Osteoblast (primary cell): ENCODE data around the gene FAM210B. TPM values are rescaled to one million over a fixed set of nuclear protein-coding genes. Genes with fewer than 3 reads are reported as not detected.
A peak's percentile ranks its signal among the peaks of the same experiment; 100 is the strongest.

Source experiments
- DNase-seq: peaks from one replicate; pipeline ENCODE4 v3.0.0; 2011; ENCODE audit warnings: low spot score, mixed read lengths; ENCODE audit not compliant: insufficient read length; ENCODE audit errors: missing footprints
- H2AFZ ChIP-seq: 2 replicates; pipeline ENCODE4 v1.6.0; 2011; ENCODE audit warnings: mild to moderate bottlenecking, low read length
- H3K27ac ChIP-seq: 2 replicates; pipeline ENCODE4 v1.5.1; 2011; ENCODE audit warnings: mild to moderate bottlenecking, low read depth, low read length, moderate library complexity
- H3K27me3 ChIP-seq: 2 replicates; pipeline ENCODE4 v1.6.0; 2012; ENCODE audit warnings: mild to moderate bottlenecking, control low read depth, inconsistent platforms, low read length, moderate library complexity; ENCODE audit not compliant: insufficient read depth
- H3K36me3 ChIP-seq: 2 replicates; pipeline ENCODE4 v1.5.1; 2011; ENCODE audit warnings: mild to moderate bottlenecking, low read length, control low read depth, moderate library complexity; ENCODE audit not compliant: insufficient read depth
- H3K4me1 ChIP-seq: 2 replicates; pipeline ENCODE4 v1.5.1; 2011; ENCODE audit warnings: mild to moderate bottlenecking, low read length, control low read depth, moderate library complexity; ENCODE audit not compliant: insufficient read depth
- H3K4me2 ChIP-seq: 2 replicates; pipeline ENCODE4 v1.6.0; 2011; ENCODE audit warnings: mild to moderate bottlenecking, low read length; ENCODE audit not compliant: insufficient read depth
- H3K4me3 ChIP-seq: fragments of 200-600 bp; sonication (generic); 3 replicates; pipeline ENCODE4 v1.5.1; 2012; ENCODE audit warnings: mild to moderate bottlenecking, low read length, inconsistent platforms; ENCODE audit not compliant: insufficient read depth
- H3K79me2 ChIP-seq: 2 replicates; pipeline ENCODE4 v1.6.0; 2012; ENCODE audit warnings: mild to moderate bottlenecking, low read length, control low read depth, inconsistent platforms; ENCODE audit not compliant: insufficient read depth
- H3K9me3 ChIP-seq: 2 replicates; pipeline ENCODE4 v1.5.1; 2011; ENCODE audit warnings: low read depth, low read length, control low read depth
- H4K20me1 ChIP-seq: 2 replicates; pipeline ENCODE4 v1.6.0; 2012; ENCODE audit warnings: mild to moderate bottlenecking, low read length, control low read depth; ENCODE audit not compliant: insufficient read depth
- CTCF ChIP-seq: IDR thresholded peaks from 2 replicates; pipeline ENCODE4 v1.5.1; 2011; ENCODE audit warnings: mild to moderate bottlenecking, low read depth, low read length, moderate library complexity; ENCODE audit errors: extremely low read depth
- total RNA-seq: library from RNA; depleted of rRNA; stranded (reverse); fragments of >200 nt; gene quantifications from 2 replicates; pipeline ENCODE4 v1.2.3, GENCODE V29; 2012

The FAM210B gene
- total RNA-seq, 1 donor = 69.5 TPM

DNA sequence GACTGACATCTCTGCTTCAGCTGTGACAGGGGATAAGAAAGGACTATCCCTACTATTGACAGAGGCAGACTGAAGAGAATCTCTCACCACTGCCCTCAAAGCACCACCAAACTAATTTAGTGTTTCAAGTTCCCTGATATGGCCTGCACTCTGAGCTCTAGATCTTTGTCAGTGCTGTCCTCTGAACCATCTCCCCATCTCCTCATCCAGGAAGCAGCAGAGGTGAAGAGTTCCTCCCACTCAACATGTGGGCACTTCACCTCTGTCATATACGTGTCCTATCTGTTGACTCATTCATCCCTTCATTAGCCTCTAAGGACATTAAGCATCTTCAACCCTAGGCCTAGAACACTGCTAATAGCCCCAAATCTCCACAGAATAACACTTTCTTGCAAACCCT is 14.1 kb downstream of the FAM210B start:
- DNase-seq = no peak
- Histone ChIP-seq H3K9me3 (no peaks in the 10 kb centered on the region), H3K4me1 (peaks cover 4% of the 10 kb centered on the region), H3K27ac (peak overlapping the region; percentile 39), H3K79me2 (peaks cover 49% of the 10 kb centered on the region), H3K4me3 (no peak overlapping the region), H4K20me1 (no peaks in the 10 kb centered on the region), H3K4me2 (no peak overlapping the region), H2AFZ (no peak overlapping the region), H3K36me3 (peaks cover 30% of the 10 kb centered on the region), H3K27me3 (no peaks in the 10 kb centered on the region)
- TF ChIP-seq CTCF = no peak

GRCh38 chr20:56373942-56374341 is 15.2 kb downstream of the FAM210B start:
- peaks cover 35% of the 10 kb centered on the region for H3K36me3 ChIP-seq
- no peak overlapping the region for H2AFZ ChIP-seq
- no peaks in the 10 kb centered on the region for H3K9me3 ChIP-seq
- H3K4me3 ChIP-seq = no peak overlapping the region
- no peaks in the 10 kb centered on the region for H3K27me3 ChIP-seq
- H3K27ac ChIP-seq = peak overlapping the region; percentile 38
- peak overlapping the region; percentile 1 for H3K4me2 ChIP-seq
- H3K4me1 ChIP-seq = peaks cover 4% of the 10 kb centered on the region
- peaks cover 60% of the 10 kb centered on the region for H3K79me2 ChIP-seq
- peak; percentile 83 for DNase-seq
- H4K20me1 ChIP-seq = no peaks in the 10 kb centered on the region
- no peak for TF ChIP-seq CTCF

- Histone ChIP-seq H3K27me3 (no peaks in the 10 kb centered on the region), H3K4me1 (peaks cover 14% of the 10 kb centered on the region), H3K79me2 (peaks cover 70% of the 10 kb centered on the region), H3K36me3 (peaks cover 34% of the 10 kb centered on the region), H4K20me1 (no peaks in the 10 kb centered on the region), H3K27ac (no peak overlapping the region), H3K4me3 (no peak overlapping the region), H3K9me3 (no peaks in the 10 kb centered on the region), H2AFZ (no peak overlapping the region), H3K4me2 (peak overlapping the region; percentile 1)
- TF ChIP-seq CTCF = no peak
- DNase-seq = no peak
These were observed 17.6 kb downstream of the FAM210B start for GRCh38 chr20:56376331-56376730.

DNA sequence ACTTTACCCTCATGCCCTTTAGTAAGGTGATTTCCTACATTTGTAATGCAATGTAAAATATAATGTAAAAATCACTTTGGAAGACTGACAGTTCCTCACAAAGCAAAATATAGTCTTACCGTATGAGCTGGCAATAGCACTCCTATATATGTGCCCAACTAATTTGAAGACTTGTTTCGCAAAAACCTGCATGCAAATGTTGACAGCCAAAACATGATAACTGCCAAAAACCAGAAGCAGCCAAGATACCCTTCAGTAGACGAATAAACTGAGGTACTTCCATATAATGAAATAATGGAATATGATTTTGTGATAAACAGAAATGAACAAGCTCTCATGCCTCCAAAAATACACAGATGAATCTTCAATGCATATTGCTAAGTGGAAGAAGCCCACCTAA is 19.6 kb downstream of the FAM210B start:
- Histone ChIP-seq H3K4me1 (peaks cover 19% of the 10 kb centered on the region), H3K9me3 (no peaks in the 10 kb centered on the region), H3K27me3 (no peaks in the 10 kb centered on the region), H2AFZ (no peak overlapping the region), H3K4me2 (no peak overlapping the region), H3K79me2 (peaks cover 71% of the 10 kb centered on the region), H3K27ac (no peak overlapping the region), H3K4me3 (no peak overlapping the region), H3K36me3 (peaks cover 20% of the 10 kb centered on the region), H4K20me1 (no peaks in the 10 kb centered on the region)
- TF ChIP-seq CTCF = no peak
- DNase-seq = no peak
